ENCODE results near the gene RALBP1.
"Not testable (repeated sequence)": the region's sequence is repeated elsewhere in the genome, so short reads cannot be mapped to it uniquely, and the experiment has no call there.

RALBP1 gene

DNA sequence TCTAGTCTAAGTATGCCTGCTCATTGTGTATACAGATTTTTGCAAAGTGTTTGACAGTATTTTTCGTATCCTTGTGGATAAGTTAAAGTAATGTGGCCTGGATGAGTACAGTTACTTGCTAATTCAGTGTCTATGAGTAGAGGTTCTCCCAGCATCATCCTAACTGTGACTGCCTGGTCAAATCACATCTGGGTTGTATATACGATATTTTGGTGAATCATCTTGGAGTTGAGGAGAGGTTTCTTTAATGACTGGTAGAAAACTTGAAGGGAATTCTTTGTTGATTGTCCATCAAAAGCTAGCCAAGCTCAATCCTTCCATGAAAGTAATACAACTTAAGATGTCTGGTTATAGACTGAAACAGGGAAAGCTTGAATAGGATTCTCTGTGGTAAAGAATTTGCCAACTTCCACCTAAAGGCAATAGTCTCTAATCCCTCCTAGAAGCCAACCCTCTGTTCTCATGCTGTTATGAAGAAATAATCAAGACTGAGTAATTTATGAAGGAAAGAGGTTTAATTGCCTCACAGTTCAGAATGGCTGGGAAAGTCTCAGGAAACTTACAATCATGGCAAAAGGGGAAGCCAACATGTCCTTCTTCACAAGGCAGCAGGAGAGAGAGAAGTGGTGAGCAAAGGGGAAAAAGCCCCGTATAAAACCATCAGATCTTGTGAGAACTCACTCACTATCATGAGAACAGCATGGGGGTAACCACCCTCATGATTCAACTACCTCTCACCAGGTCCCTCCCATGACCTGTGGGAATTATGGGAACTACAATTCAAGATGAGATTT is 19.4 kb upstream of the RALBP1 start:
- FAIRE-seq = no peak

DNA sequence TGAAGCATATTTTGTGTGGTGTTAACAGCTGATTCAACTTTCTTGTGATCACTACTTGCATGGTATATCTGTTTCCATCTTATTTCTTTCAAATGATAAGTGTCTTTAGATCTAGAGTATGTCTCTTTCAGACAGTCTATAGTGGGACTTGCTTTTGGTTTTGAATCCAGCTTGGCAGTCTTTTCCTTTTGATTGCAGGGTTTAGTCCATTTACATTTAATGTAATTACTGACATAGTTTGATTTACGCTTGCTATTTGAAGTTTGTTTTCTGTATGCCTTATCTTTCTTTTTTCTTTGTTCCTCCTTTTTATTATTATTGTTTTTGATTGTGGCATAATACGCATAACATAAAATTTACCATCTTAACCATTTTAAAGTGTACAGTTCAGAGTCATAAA is 9.2 kb upstream of the RALBP1 start:
- no peak for FAIRE-seq

DNA sequence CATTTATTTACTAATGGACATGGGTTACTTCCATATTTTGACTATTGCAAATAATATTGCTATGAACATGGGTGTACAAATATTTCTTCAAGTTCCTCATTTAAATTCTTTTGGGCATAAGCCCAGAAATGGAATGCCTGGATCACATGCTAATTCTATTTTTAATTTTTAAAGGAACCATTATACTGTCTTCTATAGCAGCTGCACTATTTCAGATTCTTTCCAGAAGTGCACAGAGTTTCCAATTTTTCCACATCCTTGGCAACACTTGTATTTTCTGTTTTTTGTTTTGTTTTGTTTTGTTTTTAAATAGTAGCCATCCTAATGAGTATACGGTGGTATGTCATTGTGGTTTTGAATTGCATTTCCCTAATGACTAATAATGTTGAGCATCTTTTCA is 8.5 kb upstream of the RALBP1 start:
- no peak for FAIRE-seq

DNA sequence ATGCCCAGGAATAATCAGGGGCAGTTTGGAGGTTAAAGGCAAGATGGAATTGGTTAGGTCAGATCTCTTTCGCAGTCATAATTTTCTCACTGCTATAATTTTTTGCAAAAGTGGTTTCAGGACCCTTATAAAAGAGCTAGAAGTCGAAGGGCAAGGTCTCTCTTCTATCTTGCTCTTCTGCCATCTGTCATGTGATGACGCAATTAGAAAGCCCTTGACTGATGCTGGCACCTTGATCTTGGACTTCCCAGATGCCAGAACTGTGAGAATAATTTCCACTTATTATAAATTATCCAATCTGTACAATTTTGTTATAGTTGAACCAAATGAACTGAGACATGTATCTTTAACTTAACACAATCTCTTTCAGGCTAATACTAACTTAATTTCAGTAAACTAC is 6.3 kb upstream of the RALBP1 start:
- FAIRE-seq = no peak

DNA sequence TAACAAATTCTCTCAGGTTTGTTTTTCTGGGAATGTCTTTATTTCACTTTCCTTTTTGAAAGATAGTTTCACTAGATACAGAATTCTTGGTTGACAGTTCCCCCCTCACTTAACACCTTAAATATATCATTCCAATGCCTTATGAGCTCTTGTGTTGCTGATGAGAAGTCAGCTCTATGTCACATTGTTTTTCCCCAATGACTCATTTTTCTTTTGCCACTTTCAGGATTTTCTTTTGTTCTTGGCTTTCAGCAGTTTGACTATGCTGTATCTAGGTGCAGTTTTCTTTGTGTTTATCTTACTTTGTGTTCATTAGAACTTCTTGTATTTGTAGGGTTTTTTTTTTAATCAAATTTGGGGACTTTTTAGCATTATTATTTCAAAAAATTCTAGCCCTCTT is 5.6 kb upstream of the RALBP1 start:
- FAIRE-seq = no peak

DNA sequence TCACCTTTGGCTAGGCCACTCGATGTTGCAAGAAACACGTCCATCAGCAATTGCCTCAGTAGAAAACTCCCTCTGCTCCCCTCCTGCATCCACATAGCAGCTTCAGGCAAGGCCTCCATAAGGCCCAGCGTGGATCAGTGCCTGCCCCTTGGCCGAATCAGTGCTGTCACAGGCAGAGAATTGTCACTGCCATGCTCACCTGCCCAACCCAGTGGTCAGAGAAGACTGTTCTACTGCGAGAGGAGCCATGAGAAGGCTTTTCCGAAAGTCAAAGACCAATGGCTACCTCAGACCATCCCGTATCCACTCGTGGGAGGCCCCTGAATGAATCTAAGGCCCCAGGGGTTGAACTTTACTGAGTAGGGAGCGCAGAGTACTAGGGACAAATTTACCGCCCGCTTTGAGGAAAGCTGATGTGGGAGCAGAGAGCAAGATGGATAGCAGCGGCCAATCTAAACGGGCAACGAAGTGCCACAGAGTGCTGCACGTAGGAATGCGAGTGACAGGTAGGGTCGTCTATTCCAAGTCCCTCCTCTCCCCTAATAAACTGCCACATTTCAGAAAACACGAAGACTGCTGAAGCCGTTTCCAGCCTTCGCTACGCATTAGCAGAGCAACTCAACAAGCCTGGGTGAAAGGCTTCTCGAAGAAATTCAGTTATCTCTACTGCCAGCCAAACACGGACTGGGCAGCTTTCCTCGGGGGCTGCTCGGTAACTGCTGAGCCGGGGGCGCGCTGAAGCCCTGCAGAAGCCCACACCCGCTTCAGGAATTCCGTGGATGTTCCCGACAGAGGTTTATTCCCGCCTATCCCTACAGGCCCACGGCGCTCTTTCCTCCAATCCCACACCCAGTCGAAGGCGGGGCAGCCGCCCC is 968 bp upstream of the RALBP1 start:
- FAIRE-seq = no peak

DNA sequence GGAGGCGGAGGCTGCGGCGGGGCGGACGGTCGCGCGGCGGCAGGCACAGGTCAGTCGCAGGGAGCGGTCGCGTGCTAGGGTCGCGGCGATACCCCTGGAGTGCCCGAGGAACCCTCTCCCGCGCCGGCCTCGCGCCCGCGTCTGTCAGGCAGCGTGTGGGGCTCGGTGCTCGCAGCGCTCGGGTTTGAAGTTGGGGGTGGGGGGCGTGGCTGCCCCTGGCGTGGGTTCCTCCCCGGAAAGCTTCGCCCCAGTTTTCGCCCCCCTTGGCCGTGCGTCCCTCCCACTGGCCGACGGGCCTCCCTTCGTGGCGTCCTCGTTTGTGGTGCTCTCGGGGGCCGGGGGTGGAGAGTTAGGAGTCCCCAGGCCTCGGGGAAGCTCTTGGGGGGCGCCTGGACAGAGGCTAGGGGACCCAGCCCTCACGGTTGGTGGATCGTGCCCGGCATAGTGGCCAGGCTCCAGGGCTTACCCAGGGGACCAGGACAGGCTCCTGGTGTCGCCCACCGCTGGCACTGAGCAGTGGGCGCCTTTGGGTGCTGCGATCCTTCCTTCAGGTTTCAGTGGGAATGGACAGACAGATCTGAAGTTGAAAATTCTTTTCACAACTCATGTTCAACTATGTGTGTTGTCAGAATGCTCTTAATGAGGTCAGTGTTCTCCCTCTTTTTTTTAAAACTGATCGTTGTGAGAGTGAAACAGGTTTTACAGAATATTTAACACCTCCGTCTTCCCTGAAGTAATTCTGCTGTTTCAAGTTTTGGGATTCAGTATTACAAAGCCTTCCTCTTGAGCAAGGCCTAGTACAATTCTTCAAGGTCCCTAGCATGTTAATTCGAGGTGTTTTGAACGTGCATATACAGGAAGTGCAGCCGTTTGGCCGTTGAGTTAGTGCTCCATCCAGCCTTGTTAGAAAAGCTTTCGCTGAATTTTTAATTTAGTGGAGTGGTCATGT is 604 bp downstream of the RALBP1 start:
- FAIRE-seq = no peak

DNA sequence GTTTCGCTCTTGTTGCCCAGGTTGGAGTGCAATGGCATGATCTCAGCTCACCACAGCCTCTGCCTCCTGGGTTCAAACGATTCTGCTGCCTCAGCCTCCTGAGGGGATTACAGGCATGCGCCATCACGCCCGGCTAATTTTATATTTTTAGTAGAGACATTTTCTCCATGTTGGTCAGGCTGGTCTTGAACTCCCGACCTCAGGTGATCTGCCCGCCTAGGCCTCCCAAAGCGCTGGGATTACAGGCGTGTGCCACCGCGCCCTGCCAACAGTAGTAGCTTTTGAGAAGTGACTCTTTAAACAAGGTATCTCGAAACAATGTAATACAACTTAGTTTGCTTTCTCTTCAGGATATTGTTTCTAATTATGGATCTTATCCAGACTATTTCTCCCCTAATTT is 1.6 kb downstream of the RALBP1 start:
- FAIRE-seq = not testable (repeated sequence)

DNA sequence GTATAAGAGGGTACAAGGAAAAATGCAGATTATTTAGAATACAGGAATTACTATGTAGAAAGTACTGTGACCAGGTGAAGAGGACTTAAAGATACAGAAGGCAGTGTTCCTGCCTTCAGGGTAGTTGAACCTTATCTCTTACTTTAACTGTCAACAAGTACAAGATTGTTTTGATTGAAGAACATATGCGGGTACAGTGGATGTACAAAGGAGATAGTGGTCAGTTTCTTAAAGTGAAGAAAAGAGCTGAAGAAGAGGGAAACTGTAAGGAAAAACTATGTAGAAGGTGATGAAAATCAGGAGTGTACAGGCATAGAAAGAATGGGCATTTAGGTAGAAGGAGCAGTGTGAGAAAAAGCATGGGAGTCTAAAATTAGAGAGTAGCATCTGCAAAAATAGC is 2.2 kb downstream of the RALBP1 start:
- no peak for FAIRE-seq

DNA sequence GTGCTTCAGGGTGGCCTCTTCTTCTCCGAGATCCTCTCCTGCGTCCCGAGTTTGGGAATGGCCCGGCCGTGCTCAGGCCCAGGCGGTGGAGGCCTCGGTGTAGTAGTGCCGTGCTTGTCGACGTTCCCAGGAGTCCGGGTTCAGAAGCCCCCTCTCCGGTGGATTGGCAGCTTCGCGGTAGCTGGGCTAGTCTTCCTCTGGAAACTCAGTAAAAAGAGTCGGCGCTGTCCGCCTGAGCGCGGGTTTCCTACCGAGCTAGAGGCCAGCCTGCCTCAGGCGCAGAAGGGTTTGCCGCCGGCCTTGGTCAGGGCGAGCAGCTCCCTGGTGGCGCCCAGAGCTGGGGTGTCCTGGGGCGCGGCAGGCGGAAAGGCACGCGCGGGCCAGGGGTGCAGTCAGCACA is 3.2 kb downstream of the RALBP1 start:
- FAIRE-seq = no peak

DNA sequence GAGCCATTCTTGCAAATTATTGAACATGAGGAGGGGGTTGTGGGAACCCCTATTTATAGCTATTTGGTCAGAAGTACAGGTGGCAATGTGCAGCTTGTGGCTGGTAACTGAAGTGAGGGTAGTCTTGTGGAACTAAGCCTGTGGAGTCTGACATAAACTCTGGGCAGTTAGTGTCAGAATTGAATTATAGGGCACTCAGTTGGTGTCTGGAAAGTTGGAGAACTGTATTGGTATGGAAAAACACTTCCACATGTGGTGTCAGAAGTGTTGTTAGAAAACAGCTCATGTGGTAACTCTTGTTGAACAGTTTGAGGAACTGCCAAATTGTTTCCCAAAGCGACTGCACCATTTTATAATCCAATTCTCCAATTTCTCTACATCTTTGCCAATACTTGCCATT is 7.5 kb downstream of the RALBP1 start:
- FAIRE-seq = no peak

DNA sequence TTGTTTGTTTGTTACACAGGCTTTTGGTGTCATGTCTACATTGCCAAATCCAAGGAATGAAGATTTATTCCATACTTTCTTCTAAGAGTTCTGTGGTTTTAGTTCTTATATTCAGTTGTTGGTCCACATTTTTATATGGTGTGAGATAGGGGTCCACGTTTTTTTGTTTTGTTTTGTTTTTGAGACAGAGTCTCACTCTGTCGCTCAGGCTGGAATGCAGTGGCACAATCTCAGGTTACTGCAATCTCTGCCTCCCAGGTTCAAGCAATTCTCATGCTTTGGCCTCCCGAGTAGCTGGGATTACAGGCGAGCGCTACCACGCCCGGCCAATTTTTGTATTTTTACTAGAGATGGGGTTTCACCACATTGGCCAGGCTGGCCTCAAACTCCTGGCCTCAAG is 8.2 kb downstream of the RALBP1 start:
- FAIRE-seq = no peak

DNA sequence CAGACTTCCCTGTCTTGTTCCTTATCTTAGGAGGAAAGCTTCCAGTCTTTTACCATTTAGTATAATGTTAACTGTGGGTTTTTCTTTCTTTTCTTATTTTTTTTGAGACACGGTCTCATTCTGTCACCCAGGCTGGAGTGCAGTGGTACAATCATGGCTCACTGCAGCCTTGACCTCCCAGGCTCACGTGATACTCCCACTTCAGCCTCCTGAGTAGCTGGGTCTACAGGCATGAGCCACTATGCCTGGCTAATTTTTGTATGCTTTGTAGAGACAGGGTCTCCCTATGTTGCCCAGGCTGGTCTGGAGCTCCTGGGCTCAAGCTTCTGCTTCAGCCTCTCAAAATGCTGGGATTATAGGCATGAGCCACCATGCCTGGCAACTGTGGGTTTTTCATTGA is 9.5 kb downstream of the RALBP1 start:
- FAIRE-seq = not testable (repeated sequence)

DNA sequence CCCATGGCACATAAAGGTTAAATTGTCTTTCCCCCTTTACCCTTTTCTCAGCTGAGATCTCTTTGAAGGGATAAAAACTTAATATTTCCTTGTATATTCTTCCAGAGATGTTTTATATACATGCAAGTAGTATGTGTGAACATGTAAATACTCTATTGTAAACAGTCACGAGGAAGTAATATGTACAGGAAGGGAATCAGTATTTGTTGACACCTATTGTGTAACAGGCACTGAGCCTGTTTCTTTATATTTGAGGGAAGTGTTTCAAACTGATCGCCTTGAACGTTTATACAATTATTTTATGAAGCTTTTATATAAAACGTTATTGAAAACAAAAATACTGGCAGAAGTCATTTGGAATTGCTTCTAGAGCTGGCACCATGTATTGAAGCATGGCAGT is 13.2 kb downstream of the RALBP1 start:
- no peak for FAIRE-seq

DNA sequence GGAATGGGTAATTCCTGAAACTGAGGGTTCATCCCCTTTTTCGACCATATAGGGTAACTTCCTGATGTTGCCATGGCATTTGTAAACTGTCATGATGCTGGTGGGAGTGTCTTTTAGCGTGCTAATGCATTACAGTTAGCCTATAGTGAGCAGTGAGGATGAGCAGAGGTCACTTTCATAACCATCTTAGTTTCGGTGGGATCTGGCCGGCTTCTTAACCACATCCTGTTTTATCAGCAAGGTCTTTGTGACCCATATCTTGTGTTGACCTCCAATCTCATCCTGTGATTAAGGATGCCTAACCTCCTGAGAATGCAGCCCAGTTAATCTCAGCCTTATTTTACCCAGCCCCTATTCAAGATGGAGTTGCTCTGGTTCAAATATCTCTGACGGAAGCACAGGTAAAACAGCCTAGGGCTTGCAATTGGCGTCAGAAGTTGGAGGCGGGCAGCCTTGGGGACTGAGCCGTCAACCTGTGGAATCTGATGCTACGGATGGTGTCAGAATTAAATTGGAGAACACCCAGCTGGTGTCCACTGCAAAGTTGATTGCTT is 19.5 kb downstream of the RALBP1 start:
- FAIRE-seq = no peak

DNA sequence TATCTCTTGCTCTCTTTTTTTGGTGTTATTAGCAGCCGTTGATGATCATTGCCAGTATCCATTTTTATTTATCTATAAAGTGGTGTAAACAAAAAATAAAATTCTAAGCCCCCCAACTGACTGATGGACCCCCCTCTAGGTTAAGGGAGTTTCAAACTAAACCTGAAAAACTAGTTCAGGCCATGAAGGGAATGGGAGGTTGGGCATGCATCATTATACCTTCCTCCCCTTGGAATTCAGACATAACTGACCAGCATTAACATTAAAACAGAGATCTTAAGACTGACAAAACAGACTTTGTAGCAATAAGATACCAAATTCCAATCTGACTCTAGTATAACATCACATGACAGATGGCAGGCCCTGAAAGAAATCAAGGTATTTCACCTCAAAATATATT is 20.2 kb downstream of the RALBP1 start:
- FAIRE-seq = no peak

DNA sequence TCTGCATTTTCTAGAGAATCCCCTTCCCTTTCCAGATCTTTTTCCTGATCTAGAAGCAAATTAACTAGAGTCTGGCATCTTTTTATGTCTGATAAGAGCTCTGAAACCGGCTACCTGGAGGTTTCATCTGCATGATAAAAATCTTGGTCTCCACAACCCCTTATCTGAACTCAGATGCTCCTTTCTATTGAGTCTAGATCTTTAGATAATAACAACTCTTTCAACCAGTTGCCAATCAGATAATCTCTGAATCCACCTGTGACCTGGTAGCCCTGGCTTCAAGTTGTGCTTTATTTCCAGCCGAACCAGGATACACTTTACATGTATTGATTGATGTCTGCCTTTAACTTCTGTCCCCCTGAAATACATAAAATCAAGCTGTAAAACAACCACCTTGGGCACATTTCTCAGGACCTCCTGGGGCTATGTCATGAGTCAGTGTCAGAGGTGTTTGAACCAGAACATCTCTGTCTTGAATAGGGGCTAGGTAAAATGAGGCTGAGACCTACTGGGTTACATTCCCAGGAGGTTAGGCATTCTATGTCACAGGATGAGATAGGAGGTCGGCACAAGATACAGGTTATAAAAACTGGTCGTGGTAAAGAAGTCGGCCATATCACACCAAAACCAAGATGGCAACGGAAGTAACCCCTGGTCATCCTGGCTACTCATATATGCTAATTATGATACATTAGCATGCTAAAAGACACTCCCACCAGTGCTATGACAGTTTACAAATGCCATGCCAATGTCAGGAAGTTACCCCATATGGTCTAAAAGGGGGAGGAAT is 20.8 kb downstream of the RALBP1 start:
- no peak for FAIRE-seq

DNA sequence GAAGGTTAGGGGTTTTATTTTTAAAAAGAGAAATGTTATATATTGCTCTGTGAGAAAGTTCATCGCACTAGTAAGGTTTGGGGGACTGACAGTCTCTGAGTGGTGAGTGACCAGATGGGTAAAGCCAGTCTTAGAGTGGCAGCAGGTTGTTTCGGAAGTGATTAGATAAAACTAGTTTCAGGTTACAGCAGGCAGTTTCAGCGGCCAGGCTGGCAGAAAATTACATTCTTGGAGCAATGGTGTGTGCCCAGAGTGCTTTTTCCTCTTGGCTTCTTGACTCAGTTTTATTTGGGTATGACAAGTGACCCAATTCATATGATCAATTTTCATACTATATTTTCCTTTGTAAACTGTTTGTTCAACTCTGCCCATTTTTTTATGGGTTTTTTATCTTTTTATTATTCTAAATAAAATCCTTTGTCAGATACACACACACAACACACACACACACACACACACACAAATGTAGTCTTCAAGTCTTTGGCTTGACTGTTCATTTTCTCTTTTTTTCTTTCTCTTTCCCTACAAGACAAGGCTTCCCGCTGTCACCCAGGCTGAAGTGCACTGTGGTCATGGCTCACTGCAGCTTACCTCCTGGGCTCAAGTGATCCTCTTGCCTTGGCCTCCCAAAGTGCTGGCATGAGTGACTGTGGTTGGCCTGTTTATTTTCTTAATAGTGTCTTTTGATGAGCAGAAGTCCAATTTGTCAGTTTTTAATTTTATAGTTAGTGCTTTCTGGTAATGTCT is 30.9 kb downstream of the RALBP1 start:
- FAIRE-seq = no peak

DNA sequence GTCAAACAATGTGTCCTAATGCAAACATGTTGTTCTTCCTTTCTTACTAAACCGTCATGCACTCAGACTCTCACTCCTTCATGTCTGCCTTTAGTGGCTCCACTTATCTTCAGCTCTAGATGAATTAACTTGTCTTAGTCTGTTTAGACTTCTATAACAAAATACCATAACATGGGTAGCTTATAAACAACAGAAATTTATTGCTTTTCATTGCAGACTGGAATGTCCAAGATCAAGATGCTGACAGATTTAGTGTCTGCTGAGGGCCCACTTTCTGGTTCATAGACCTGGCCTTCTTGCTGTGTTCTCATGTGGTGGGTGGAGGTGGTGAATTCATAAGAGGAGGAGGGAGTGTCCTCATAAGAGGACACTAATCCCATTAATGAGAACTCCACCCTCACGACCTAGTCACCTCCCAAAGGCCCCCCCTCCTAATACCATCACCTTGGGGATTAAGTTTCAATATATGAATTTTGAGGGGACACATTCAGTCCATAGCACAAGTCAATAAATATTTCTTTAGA is 32.3 kb downstream of the RALBP1 start:
- no peak for FAIRE-seq

DNA sequence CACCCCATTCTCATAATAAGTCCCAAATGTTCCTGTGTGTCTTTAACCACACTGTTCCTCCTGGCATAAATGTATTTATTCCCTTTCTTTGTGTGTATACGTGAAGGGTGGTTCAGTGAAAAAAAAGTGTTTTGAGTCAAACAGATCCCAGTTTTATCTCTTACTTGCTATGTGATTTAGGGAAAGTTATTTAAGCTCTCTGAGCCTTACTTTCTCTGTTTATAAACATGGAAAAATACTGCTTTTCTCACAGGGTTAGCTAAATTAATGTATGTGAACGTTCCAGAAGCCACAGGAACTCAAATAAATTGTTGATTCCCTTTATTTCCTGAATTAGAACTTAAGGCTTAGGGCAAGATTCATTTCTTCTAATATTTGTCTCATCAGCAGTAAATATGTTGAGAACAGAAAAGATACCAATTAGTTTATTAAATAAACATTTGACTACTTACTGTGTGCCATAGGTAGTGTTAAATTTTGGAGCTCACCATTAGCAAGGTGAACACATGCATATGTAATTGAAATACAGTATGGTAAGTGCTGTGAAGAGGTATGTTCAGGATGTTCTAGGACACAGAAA is 33.2 kb downstream of the RALBP1 start:
- FAIRE-seq = no peak
